MM.1S (cell line): Measurements from ENCODE around the gene DNAJC18.

Experiments used
- CTCF ChIP-seq: fragments of 300-600 bp; sonication (generic); IDR thresholded peaks from 2 replicates; pipeline ENCODE4 v1.5.1; 2016; ENCODE audit warnings: antibody characterized with exemption, low read length, mixed read lengths
- EZH2phosphoT487 ChIP-seq: fragments of 300-600 bp; sonication (generic); IDR thresholded peaks from 2 replicates; pipeline ENCODE4 v1.6.1; 2018; ENCODE audit warnings: antibody characterized with exemption, low read length

- TF ChIP-seq CTCF (no peak), EZH2phosphoT487 (no peak)
Observed at GRCh38 chr5:139473565-139473964, 34.2 kb upstream of the DNAJC18 start.
